Astrocyte (in vitro differentiated cells and primary cell): ENCODE results near the gene KBTBD4. TPM values are rescaled to one million over a fixed set of nuclear protein-coding genes. Genes with fewer than 3 reads are reported as not detected.
"Not testable (repeated sequence)": the region's sequence is repeated elsewhere in the genome, so short reads cannot be mapped to it uniquely, and the experiment has no call there.

ENCODE experiments used
- DNase-seq: peaks from one replicate; pipeline ENCODE4 v3.0.0-alpha.2; 2010; ENCODE audit warnings: low read depth
- FAIRE-seq: peaks from 2 replicates; lab custom pipeline; 2011; peaks lifted over from hg19 to GRCh38; lab: Jason Lieb, UNC
- H2AFZ ChIP-seq: 2 replicates; pipeline ENCODE4 v1.6.0; 2012; ENCODE audit warnings: low read depth, low read length, inconsistent platforms
- H3K27ac ChIP-seq: 2 replicates; pipeline ENCODE4 v1.5.1; 2011; ENCODE audit warnings: low read depth, low read length, inconsistent platforms
- H3K27me3 ChIP-seq: 2 replicates; pipeline ENCODE4 v1.6.0; 2011; ENCODE audit warnings: low read length, inconsistent platforms; ENCODE audit not compliant: insufficient read depth
- H3K36me3 ChIP-seq: 2 replicates; pipeline ENCODE4 v1.5.1; 2011; ENCODE audit warnings: low read length, inconsistent platforms; ENCODE audit not compliant: insufficient read depth
- H3K4me1 ChIP-seq: 2 replicates; pipeline ENCODE4 v1.5.1; 2011; ENCODE audit warnings: low read length, inconsistent platforms; ENCODE audit not compliant: insufficient read depth
- H3K4me2 ChIP-seq: 2 replicates; pipeline ENCODE4 v1.6.0; 2012; ENCODE audit warnings: low read length, inconsistent platforms
- H3K4me3 ChIP-seq: 2 replicates; pipeline ENCODE4 v1.5.1; 2011; ENCODE audit warnings: low read depth, mild to moderate bottlenecking, low read length, inconsistent platforms; ENCODE audit not compliant: insufficient read depth
- H3K79me2 ChIP-seq: 2 replicates; pipeline ENCODE4 v1.6.0; 2012; ENCODE audit warnings: mild to moderate bottlenecking, low read length, inconsistent platforms; ENCODE audit not compliant: insufficient read depth
- H3K9ac ChIP-seq: 2 replicates; pipeline ENCODE4 v1.6.0; 2012; ENCODE audit warnings: mild to moderate bottlenecking, low read length, inconsistent platforms
- H3K9me3 ChIP-seq: 2 replicates; pipeline ENCODE4 v1.5.1; 2012; ENCODE audit warnings: low read depth, mild to moderate bottlenecking, low read length, inconsistent platforms; ENCODE audit not compliant: insufficient read depth
- H4K20me1 ChIP-seq: 2 replicates; pipeline ENCODE4 v1.6.0; 2012; ENCODE audit warnings: low read length, inconsistent platforms; ENCODE audit not compliant: insufficient read depth
- H3K27ac Mint-ChIP-seq: one replicate; pipeline ENCODE4 v1.8.0; 2021; ENCODE audit warnings: mild to moderate bottlenecking, mixed read lengths; ENCODE audit not compliant: unreplicated experiment
- H3K27me3 Mint-ChIP-seq: one replicate; pipeline ENCODE4 v1.8.0; 2021; ENCODE audit warnings: low read depth, mixed read lengths; ENCODE audit not compliant: unreplicated experiment
- H3K36me3 Mint-ChIP-seq: one replicate; pipeline ENCODE4 v1.8.0; 2021; ENCODE audit warnings: low read depth, mixed read lengths; ENCODE audit not compliant: unreplicated experiment
- H3K4me1 Mint-ChIP-seq: one replicate; pipeline ENCODE4 v1.8.0; 2021; ENCODE audit warnings: low read depth, mixed read lengths; ENCODE audit not compliant: unreplicated experiment
- H3K4me3 Mint-ChIP-seq: one replicate; pipeline ENCODE4 v1.8.0; 2021; ENCODE audit warnings: mild to moderate bottlenecking, moderate library complexity, mixed read lengths; ENCODE audit not compliant: unreplicated experiment
- H3K9me3 Mint-ChIP-seq: one replicate; pipeline ENCODE4 v1.8.0; 2021; ENCODE audit warnings: mild to moderate bottlenecking, mixed read lengths; ENCODE audit not compliant: unreplicated experiment
- EZH2 ChIP-seq: IDR thresholded peaks from 2 replicates; pipeline ENCODE4 v1.6.1; 2012; ENCODE audit warnings: mild to moderate bottlenecking, low read length, inconsistent platforms; ENCODE audit not compliant: insufficient read depth
- total RNA-seq: library from RNA; stranded (reverse); gene quantifications from 2 replicates; pipeline ENCODE4 v1.2.1, GENCODE V29; 2021
- TF ChIP-seq, protein P1 (sequence below): IDR thresholded peaks from 2 replicates; pipeline ENCODE4 v1.5.1; 2011; ENCODE audit warnings: low read depth, mild to moderate bottlenecking, inconsistent platforms, low read length, moderate library complexity; ENCODE audit not compliant: insufficient read depth

Gene KBTBD4
- total RNA-seq, 1 donor from 2014 or later: 11.9 TPM

DNA sequence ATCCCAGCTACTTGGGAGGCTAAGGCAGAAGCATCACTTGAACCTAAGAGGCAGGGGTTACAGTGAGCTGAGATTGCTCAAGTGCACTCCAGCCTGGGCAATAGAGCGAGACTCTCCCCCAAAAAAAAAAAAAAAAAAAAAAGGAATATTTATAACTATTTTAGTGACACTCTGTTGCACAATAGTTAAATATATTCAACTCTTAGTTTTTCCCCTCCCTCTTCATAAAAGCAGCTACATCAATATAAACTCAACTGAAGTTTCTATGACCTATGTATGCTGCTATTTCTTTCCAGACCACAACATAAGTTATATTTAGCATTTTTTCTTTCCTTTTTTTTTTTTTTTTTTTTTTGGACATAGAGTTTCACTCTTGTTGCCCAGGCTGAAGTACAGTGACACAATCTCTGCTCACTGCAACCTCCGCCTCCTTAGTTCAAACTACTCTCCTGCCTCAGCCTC, 45.0 kb downstream of the KBTBD4 start:
- H3K27ac Mint-ChIP-seq: no peak overlapping the region
- no peaks in the 10 kb centered on the region for H3K36me3 ChIP-seq
- FAIRE-seq: no peak

DNA sequence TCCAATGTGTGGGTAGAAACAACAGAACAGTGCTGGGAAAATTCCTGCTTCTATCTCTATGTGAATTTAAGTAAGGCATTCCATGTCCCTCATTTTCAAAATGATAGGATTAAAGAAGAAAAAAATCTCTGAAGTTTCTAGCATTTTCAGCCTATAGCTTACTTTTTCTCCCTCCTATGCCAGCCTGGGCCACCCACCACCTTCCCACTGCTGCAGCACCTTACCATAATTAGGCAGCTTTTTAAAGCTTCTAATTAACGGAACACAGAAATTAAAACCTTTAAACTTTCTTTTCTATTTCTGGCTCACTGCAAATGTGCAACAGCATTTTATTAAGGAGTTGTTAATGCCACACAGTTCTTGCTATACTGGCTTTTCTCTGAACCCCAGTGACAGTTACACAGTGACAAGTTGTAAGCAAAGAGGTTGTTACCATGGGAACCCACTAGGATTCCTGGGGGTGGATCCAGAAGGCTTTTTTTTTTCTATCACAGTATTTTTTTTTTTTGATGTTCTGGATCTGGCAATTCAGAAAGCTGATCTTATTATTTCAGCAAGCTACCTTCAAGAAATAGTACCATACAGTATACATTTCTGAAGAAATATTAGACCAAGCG, 46.1 kb downstream of the KBTBD4 start:
- no peaks in the 10 kb centered on the region for H3K27me3 ChIP-seq
- Mint-ChIP-seq H3K27me3 (no peaks in the 10 kb centered on the region), H3K4me1 (peaks cover 27% of the 10 kb centered on the region), H3K27ac (peak overlapping the region; percentile 84), H3K36me3 (peaks cover 5% of the 10 kb centered on the region), H3K4me3 (no peak overlapping the region), H3K9me3 (no peaks in the 10 kb centered on the region)
- peak overlapping the region; percentile 15 for H3K27ac ChIP-seq
- FAIRE-seq (no peak), DNase-seq (no peak)
- no peaks in the 10 kb centered on the region for H3K9me3 ChIP-seq
- TF ChIP-seq EZH2: no peak
- TF ChIP-seq, protein P1, sequence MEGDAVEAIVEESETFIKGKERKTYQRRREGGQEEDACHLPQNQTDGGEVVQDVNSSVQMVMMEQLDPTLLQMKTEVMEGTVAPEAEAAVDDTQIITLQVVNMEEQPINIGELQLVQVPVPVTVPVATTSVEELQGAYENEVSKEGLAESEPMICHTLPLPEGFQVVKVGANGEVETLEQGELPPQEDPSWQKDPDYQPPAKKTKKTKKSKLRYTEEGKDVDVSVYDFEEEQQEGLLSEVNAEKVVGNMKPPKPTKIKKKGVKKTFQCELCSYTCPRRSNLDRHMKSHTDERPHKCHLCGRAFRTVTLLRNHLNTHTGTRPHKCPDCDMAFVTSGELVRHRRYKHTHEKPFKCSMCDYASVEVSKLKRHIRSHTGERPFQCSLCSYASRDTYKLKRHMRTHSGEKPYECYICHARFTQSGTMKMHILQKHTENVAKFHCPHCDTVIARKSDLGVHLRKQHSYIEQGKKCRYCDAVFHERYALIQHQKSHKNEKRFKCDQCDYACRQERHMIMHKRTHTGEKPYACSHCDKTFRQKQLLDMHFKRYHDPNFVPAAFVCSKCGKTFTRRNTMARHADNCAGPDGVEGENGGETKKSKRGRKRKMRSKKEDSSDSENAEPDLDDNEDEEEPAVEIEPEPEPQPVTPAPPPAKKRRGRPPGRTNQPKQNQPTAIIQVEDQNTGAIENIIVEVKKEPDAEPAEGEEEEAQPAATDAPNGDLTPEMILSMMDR: no peak
- H4K20me1 ChIP-seq: peaks cover 94% of the 10 kb centered on the region
- H3K36me3 ChIP-seq: no peaks in the 10 kb centered on the region
- peaks cover 12% of the 10 kb centered on the region for H3K4me1 ChIP-seq
- peaks cover 100% of the 10 kb centered on the region for H3K79me2 ChIP-seq
- peak overlapping the region; percentile 3 for H3K9ac ChIP-seq
- peak overlapping the region; percentile 27 for H3K4me2 ChIP-seq
- no peak overlapping the region for H2AFZ ChIP-seq
- H3K4me3 ChIP-seq: no peak overlapping the region

More for the DNA sequence above, 45.0 kb downstream of the KBTBD4 start:
- Histone ChIP-seq H3K4me1 (peaks cover 13% of the 10 kb centered on the region), H3K4me3 (no peak overlapping the region), H2AFZ (no peak overlapping the region), H3K4me2 (peak overlapping the region; percentile 60), H3K9me3 (no peaks in the 10 kb centered on the region), H3K27ac (peak overlapping the region; percentile 52), H4K20me1 (peaks cover 93% of the 10 kb centered on the region), H3K27me3 (no peaks in the 10 kb centered on the region), H3K79me2 (peaks cover 99% of the 10 kb centered on the region), H3K9ac (no peak overlapping the region)
- peaks cover 27% of the 10 kb centered on the region for H3K4me1 Mint-ChIP-seq
- TF ChIP-seq, protein P1: no peak
- TF ChIP-seq EZH2: no peak
- H3K36me3 Mint-ChIP-seq: peaks cover 5% of the 10 kb centered on the region
- no peaks in the 10 kb centered on the region for H3K9me3 Mint-ChIP-seq
- DNase-seq: peak; percentile 77
- H3K27me3 Mint-ChIP-seq: no peaks in the 10 kb centered on the region
- H3K4me3 Mint-ChIP-seq: no peak overlapping the region

DNA sequence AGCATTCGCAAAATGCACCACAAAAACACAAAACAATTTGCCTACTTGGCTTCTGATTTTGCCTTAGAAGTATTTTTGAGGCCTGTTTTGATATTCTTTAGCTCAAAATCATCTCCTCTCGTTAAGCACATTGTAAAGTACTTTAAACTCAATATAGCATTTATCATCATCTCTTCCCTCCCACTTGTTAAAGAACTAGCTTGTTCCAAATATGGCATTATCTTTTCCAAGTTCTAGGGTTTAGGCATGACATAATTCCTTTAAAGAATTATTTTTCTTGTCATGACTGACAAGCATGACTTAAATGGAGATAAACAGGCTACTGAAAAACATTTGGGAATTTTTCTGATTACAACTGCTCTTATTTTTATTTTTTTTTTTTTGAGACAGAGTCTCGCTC, 47.1 kb downstream of the KBTBD4 start:
- Mint-ChIP-seq H3K27me3 (no peaks in the 10 kb centered on the region), H3K4me3 (no peak overlapping the region), H3K4me1 (peaks cover 27% of the 10 kb centered on the region), H3K36me3 (peaks cover 5% of the 10 kb centered on the region), H3K9me3 (no peaks in the 10 kb centered on the region), H3K27ac (no peak overlapping the region)
- no peak overlapping the region for H3K27ac ChIP-seq
- no peak overlapping the region for H3K4me3 ChIP-seq
- no peak for FAIRE-seq
- no peaks in the 10 kb centered on the region for H3K36me3 ChIP-seq
- H3K4me2 ChIP-seq: no peak overlapping the region
- H3K4me1 ChIP-seq: peaks cover 12% of the 10 kb centered on the region
- H4K20me1 ChIP-seq: peaks cover 94% of the 10 kb centered on the region
- no peaks in the 10 kb centered on the region for H3K27me3 ChIP-seq
- H3K79me2 ChIP-seq: peaks cover 100% of the 10 kb centered on the region
- no peak overlapping the region for H2AFZ ChIP-seq
- no peak for TF ChIP-seq EZH2
- TF ChIP-seq, protein P1: no peak
- no peaks in the 10 kb centered on the region for H3K9me3 ChIP-seq
- H3K9ac ChIP-seq: no peak overlapping the region
- DNase-seq: no peak

DNA sequence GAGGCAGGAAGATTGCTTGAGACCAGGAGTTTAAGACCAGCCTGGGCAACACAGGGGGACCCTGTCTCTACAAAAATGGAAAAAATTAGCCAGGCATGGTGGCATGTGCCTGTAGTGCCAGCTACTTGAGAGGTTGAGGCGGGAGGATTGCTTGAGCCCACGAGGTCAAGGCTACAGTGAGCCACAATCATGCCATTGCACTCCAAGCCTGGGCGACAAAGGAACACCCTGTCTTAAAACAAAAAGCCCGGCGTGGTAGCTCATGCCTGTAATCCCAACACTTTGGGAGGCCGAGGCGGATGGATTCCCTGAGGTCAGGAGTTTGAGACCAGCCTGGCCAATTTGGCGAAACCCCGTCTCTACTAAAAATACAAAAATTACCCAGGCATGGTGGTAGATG, 48.0 kb downstream of the KBTBD4 start:
- H3K4me1 Mint-ChIP-seq: peaks cover 32% of the 10 kb centered on the region
- H3K9me3 Mint-ChIP-seq, H3K4me3 ChIP-seq, H3K9ac ChIP-seq, H3K4me3 Mint-ChIP-seq, H2AFZ ChIP-seq, H3K27me3 Mint-ChIP-seq, H3K36me3 Mint-ChIP-seq, H3K4me2 ChIP-seq, DNase-seq, FAIRE-seq, H3K9me3 ChIP-seq, H3K27me3 ChIP-seq, H3K27ac ChIP-seq, H3K36me3 ChIP-seq: not testable (repeated sequence)
- Histone ChIP-seq H3K4me1 (peaks cover 12% of the 10 kb centered on the region), H3K79me2 (peaks cover 100% of the 10 kb centered on the region), H4K20me1 (peaks cover 95% of the 10 kb centered on the region)
- peak overlapping the region; percentile 47 for H3K27ac Mint-ChIP-seq
